GM19467 (cell line): ENCODE measurements around the gene UFSP1.
A peak's percentile ranks its signal among the peaks of the same experiment; 100 is the strongest.

ENCODE experiments used
- ATAC-seq: cut with Tn5 transposase; IDR thresholded peaks from one replicate; pipeline ENCODE4 v1.9.1; 2021; ENCODE audit warnings: mild to moderate bottlenecking, moderate library complexity; ENCODE audit not compliant: unreplicated experiment

UFSP1 gene

GRCh38 chr7:100882785-100883526 is 6.6 kb downstream of the UFSP1 start:
- ATAC-seq, result no peak

GRCh38 chr7:100882201-100882600 is 7.3 kb downstream of the UFSP1 start:
- no peak for ATAC-seq

- no peak for ATAC-seq
These were observed 8.4 kb downstream of the UFSP1 start for GRCh38 chr7:100881136-100881535.

DNA sequence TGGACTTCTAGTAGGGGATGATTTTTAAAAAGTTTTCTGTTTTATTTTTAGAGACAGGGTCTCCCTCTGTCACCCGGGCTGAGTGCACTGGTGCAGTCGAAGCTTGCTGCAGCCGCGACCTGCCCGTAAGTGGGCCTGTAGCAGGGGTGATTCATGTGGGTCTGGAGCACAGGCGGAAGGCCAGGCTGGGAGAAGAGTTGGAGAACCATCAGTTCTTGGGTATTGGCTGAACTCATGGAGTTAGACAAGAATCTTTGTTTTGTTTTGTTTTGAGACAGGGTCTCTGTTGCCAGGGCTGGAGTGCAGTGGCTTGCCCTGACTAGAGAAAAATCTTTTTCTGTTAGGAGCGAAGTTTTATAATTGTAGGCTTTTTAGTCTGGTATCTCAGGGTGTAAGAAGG is 8.9 kb downstream of the UFSP1 start:
- ATAC-seq, result no peak

GRCh38 chr7:100879685-100880261 is 9.7 kb downstream of the UFSP1 start:
- no peak for ATAC-seq

DNA sequence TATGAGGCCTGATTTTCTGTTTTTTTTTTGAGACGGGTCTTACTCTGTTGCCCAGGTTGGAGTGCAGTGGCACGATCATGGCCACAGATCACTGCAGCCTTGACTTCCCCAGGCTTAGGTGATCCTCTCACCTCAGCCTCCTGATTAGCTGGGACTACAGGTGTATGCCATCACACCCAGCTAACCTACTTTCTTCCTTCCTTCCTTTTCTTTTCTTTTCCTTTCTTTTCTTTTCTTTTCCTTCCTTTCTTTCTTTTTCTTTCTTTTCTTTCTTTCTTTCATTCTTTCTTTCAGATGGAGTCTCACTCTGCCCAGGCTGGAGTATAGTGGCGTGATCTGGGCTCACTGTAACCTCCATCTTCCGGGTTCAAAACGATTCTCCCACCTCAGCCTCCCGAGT is 10.8 kb downstream of the UFSP1 start:
- ATAC-seq, result no peak

DNA sequence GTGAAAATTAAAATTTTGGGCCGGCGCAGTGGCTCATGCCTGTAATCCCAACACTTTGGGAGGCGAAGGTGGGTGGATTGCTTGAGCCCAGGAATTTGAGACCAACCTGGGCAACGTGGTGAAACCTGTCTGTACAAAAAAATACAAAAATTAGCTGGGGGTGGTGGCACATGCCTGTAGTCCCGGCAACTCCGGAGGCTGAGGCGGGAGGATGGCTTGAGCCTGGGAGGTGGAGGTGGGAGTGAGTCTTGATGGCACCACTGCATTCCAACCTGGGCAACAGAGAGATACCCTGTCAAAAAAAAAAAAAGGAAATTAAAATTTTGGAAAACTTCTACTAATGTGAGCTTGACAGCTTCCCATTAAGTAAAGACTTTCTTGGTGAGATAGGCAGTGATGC is 11.5 kb downstream of the UFSP1 start:
- ATAC-seq, result no peak

GRCh38 chr7:100875356-100875751 is 14.2 kb downstream of the UFSP1 start:
- ATAC-seq, result peak; percentile 14

DNA sequence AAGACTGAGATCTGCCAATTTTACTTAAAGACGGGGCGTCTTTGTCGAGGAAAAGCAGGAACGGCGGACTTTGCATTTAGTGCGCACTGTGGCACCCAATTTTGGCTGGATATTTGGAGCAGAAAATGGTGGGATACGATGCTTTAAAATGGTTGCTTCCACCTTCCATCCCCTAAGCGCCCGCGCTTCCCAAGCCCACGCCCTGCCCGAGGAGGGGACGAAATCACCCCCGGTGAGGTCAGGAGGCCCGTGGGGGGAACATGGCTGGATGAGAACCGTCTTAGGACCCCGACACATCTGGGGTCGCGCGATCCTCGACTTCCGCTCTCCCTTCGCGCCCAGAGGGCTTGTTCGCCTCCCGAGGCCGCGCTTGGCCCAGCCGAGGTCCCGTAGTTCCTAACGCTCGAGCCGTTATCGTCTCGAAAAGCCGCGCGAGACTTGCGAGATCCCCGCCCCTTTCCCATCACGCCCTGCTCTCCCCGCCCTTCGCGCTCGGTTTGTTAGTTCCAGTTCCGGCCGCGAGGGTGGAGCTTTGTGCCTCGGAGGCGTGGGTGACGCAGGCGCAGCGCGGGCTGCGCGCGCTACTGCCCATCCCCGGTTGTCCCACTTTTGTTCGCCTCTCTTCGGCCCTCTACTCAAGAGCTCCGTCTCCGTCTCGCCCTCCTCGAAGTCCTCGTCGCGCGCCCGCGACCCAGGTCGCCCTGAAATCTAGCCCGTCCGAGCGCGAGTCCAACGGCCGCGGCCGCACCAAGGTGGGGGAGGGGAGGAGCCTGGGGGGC is 14.7 kb downstream of the UFSP1 start, which contains the start of gene SRRT:
Gene SRRT, plus strand, starts transcription at position 527 of the 779 bp plus-strand sequence. CDS start 488 bp downstream, outside the sequence.
- ATAC-seq, result peak; percentile 84

GRCh38 chr7:100874300-100874576 is 15.3 kb downstream of the UFSP1 start:
- ATAC-seq, result no peak

- no peak for ATAC-seq
These were observed 15.8 kb downstream of the UFSP1 start for GRCh38 chr7:100873599-100874299.

GRCh38 chr7:100867776-100868485 is 21.6 kb downstream of the UFSP1 start:
- no peak for ATAC-seq

DNA sequence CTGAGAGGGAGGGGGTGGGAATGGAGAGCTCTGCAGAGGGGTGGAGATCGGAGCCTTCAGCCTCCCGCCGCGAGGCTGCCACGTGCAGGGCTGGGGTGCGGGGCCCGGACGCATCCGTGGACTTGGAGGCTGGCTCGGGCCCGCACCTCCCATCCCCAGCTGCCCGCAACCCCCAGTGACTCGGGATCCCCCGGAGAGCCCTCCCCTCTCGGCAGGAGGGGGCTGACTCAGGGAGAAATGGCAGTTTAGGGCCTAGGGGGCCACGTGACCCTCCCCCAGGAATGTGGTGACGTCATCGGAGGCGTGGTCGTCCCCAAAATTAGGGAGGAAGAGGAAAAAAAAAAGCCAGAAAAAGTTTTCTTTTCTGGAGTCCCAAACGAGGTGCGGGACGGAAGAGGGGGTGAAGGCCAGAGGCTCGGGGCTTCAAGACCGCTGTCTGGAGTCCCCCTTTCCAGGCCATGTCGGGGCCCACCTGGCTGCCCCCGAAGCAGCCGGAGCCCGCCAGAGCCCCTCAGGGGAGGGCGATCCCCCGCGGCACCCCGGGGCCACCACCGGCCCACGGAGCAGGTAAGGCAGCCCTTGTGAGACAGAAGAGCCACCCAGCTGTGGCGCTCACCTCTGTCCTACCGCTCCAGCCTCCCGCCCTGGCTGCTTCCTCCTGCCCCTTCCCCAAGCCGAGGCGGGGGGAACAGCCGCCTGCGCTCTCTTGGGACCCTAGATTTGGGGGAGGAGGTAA is 22.3 kb downstream of the UFSP1 start, which contains the start of gene TRIP6:
Gene TRIP6, plus strand, starts transcription at position 348 of the 736 bp plus-strand sequence. Its CDS starts 111 bp downstream, at position 459.
- ATAC-seq, result no peak

DNA sequence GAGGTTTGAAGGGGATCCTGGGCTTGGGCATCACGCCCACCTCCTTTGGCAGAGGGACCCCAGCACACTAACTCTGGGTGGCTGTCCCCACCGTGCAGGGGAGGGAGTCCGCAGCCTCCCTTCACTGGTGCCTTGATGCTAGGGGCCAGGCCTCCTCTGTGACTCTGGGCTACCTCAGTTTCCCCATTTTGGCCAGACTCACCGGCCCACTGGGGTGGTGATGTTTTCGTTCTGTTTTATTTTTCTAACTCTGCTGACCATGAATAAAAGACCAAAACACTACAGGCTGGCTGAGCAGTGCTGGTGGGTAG is 22.8 kb downstream of the UFSP1 start:
- ATAC-seq, result no peak

DNA sequence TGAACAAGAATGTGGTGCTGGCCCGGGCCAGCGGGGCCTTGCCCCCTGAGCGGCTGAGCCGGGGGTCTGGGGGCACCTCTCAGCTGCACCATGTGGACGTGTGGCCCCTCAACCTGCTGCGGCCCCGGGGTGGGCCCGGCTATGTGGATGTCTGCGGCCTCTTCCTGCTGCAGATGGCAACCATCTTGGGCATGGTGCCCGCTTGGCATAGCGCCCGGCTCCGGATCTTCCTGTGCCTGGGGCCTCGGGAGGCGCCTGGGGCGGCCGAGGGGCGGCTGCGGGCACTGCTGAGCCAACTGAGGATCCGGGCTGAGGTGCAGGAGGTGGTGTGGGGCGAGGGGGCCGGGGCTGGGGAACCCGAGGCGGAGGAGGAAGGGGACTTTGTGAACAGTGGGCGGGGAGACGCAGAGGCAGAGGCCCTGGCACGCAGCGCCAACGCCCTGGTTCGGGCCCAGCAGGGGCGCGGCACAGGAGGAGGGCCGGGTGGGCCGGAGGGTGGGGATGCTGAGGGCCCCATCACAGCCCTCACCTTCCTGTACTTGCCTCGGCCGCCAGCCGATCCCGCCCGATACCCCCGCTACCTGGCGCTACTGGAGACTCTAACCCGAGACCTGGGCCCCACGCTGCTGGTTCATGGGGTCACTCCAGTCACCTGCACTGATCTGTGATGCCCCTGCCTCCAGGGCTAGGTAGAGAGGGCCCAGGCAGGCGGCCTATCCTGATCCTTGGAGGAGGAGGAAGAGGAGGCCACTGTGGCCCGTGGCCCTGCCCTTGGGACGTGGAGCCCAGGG is 23.4 kb downstream of the UFSP1 start:
- ATAC-seq, result no peak

- ATAC-seq, result no peak
These were observed 24.1 kb downstream of the UFSP1 start for GRCh38 chr7:100865372-100865911.

DNA sequence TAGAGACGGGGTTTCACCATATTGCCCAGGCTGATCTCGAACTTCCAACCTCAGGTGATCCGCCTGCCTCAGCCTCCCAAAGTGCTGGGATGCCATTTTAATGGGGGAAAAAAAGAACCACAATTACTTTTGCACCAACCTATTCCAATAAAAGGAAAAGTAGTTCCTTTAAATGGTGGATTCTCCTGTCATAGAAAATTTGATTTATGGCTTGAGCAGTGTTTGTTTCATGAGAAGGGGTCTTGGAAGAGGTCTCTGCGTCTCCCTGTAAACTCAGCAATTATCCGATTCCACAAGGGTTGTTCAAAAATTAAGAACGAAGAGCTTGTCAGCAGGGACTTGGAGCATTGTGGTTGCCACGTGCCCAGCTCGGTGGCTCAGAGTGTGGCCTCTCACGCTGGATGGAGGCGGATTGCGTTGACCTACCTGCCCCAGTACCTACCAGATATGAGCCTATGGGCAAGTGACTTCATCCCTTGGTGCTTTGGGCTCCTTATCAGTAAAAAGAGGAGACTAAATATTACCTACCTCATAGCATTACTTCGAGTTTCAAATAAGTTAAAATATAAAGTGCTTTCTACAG is 25.2 kb downstream of the UFSP1 start:
- no peak for ATAC-seq

GRCh38 chr7:100863406-100863950 is 26.0 kb downstream of the UFSP1 start:
- no peak for ATAC-seq

DNA sequence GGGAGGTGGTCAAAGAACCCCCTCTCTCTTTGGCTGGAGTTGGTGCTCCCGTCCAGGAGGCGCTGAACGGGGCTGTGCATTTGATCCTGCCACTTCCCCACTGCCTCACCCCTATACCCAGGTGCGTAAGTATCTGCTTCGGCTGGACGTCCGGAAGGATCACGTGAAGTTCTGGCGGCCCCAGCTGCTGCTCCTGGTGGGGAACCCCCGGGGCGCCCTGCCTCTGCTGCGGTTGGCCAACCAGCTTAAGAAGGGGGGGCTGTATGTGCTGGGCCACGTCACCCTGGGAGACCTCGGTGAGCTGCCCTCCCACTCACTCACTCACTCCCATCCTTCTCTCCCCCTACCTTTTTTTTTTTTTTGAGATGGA is 27.9 kb downstream of the UFSP1 start:
- ATAC-seq, result no peak
